ENCODE data around the gene NLGN1. TPM values are rescaled to one million over a fixed set of nuclear protein-coding genes. Genes with fewer than 3 reads are reported as not detected.
A peak's percentile ranks its signal among the peaks of the same experiment; 100 is the strongest.

The NLGN1 gene
- polyA plus RNA-seq, 2 of the 4 experiments (the other 2 are of a cell fraction): not detected

- CTCF ChIA-PET: no interaction called here
- POLR2A ChIA-PET: no interaction called here
- H3K4me2 ChIP-seq: no peak overlapping the region
- no peak overlapping the region for H3K4me3 ChIP-seq
- 23% methylated on average over 5 of the region's 5 CpGs for WGBS (ENCODE audit: missing lambda C conversion rate)
- TF ChIP-seq FOSB (CRISPR knock-in tag; IDR thresholded peaks at IDR 0.05) (no peak), HOXA7 (CRISPR knock-in tag; IDR thresholded peaks at IDR 0.05) (no peak)
- H3K9me3 ChIP-seq: no peaks in the 10 kb centered on the region
- FAIRE-seq: no peak
- no peak for ATAC-seq
- H3K27ac ChIP-seq: no peak overlapping the region
- H3K4me1 ChIP-seq: no peaks in the 10 kb centered on the region
- DNase-seq (ENCODE audit: low read depth in 1 of 2, low spot score in 1 of 2): no peak
These were observed 870.5 kb downstream of the NLGN1 start for GRCh38 chr3:174268061-174268460.

- TF ChIP-seq RCOR1 (IDR thresholded peaks at IDR 0.05; ENCODE audit: low read depth, low read length): no peak
- TF ChIP-seq CEBPB (IDR thresholded peaks at IDR 0.05): no peak
- TF ChIP-seq HEYL (CRISPR knock-in tag; IDR thresholded peaks at IDR 0.05): no peak
- no peak for TF ChIP-seq POLR2A (IDR thresholded peaks at IDR 0.05; ENCODE audit: low read length)
- TF ChIP-seq HDAC2 (IDR thresholded peaks at IDR 0.05): no peak
- TF ChIP-seq ESRRA (IDR thresholded peaks at IDR 0.05; ENCODE audit: borderline replicate concordance, low read length): no peak
- TF ChIP-seq CHD2 (IDR thresholded peaks at IDR 0.05; ENCODE audit: low read length, partially characterized antibody): no peak
- TF ChIP-seq, protein P1, sequence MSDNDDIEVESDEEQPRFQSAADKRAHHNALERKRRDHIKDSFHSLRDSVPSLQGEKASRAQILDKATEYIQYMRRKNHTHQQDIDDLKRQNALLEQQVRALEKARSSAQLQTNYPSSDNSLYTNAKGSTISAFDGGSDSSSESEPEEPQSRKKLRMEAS (IDR thresholded peaks at IDR 0.05): no peak
- no peak for TF ChIP-seq ATOH8 (CRISPR knock-in tag; IDR thresholded peaks at IDR 0.05; ENCODE audit: low read depth)
- 21% methylated on average over 3 of the region's 3 CpGs for WGBS (ENCODE audit: missing lambda C conversion rate)
- FAIRE-seq (no peak), ATAC-seq (no peak), DNase-seq (ENCODE audit: low read depth in 1 of 2, low spot score in 1 of 2) (no peak)
- Histone ChIP-seq H3K4me3 (no peak overlapping the region), H3K27ac (no peak overlapping the region), H3K4me1 (no peaks in the 10 kb centered on the region), H3K9me3 (no peaks in the 10 kb centered on the region), H3K4me2 (no peak overlapping the region)
- POLR2A ChIA-PET: no interaction called here
- CTCF ChIA-PET: no interaction called here
These were observed 871.0 kb downstream of the NLGN1 start for GRCh38 chr3:174268586-174268985.

- TF ChIP-seq E2F6 (IDR thresholded peaks at IDR 0.05; ENCODE audit: borderline replicate concordance, low read depth): no peak
- TF ChIP-seq ATOH8 (CRISPR knock-in tag; IDR thresholded peaks at IDR 0.05; ENCODE audit: low read depth): no peak
- no peak for TF ChIP-seq POLR2A (IDR thresholded peaks at IDR 0.05; ENCODE audit: low read length)
- no peak for TF ChIP-seq JUN (IDR thresholded peaks at IDR 0.05)
- Histone ChIP-seq H3K4me3 (no peak overlapping the region), H3K4me1 (no peaks in the 10 kb centered on the region), H3K9me3 (no peaks in the 10 kb centered on the region), H3K27ac (no peak overlapping the region), H3K4me2 (no peak overlapping the region)
- ChIA-PET POLR2A (no interaction called here), CTCF (interaction anchor here (0.8 kb wide), 1 partner anchor 33 kb away, joined by 3 read pairs; no protein-coding TSS in a partner anchor)
- no peak for ATAC-seq
- FAIRE-seq: no peak
- DNase-seq (ENCODE audit: low read depth in 1 of 2, low spot score in 1 of 2): no peak
- 16% methylated on average over 2 of the region's 2 CpGs for WGBS (ENCODE audit: missing lambda C conversion rate)
These were observed 873.3 kb downstream of the NLGN1 start for GRCh38 chr3:174270841-174271240.

DNA sequence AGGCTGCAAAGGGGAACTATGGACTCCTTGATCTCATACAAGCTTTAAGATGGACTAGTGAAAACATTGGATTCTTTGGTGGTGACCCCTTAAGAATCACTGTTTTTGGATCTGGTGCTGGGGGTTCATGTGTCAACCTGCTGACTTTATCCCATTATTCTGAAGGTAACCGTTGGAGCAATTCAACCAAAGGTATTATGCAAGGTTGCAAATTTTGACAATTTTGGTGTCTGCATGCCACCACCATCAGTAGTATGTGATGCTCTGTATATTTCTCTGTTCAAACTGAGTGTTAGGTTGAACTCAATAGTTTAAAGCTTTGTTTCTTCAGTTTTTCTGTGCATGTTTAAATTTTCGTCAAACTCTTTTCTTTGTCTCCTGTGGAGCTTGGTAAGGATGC is 877.8 kb downstream of the NLGN1 start:
- POLR2A ChIA-PET: no interaction called here
- H3K4me3 ChIP-seq: no peak overlapping the region
- CTCF ChIA-PET: no interaction called here
- WGBS (ENCODE audit: missing lambda C conversion rate): 24% methylated on average over 2 of the region's 2 CpGs
- FAIRE-seq (no peak), DNase-seq (ENCODE audit: low read depth in 1 of 2, low spot score in 1 of 2) (no peak), ATAC-seq (no peak)
- H3K9me3 ChIP-seq: no peaks in the 10 kb centered on the region
- no peaks in the 10 kb centered on the region for H3K4me1 ChIP-seq
- TF ChIP-seq CBX2 (IDR thresholded peaks at IDR 0.05; ENCODE audit: borderline replicate concordance, low read depth) (no peak), NFE2L2 (conservative IDR thresholded peaks at IDR 0.05; ENCODE audit: low read length) (no peak), CBX8 (IDR thresholded peaks at IDR 0.05) (no peak), MAFK (IDR thresholded peaks at IDR 0.05; ENCODE audit: partially characterized antibody) (peak; percentile 65), ZFP36 (IDR thresholded peaks at IDR 0.05; ENCODE audit: borderline replicate concordance, partially characterized antibody) (no peak), ATOH8 (CRISPR knock-in tag; IDR thresholded peaks at IDR 0.05; ENCODE audit: low read depth) (no peak)
- no peak overlapping the region for H3K27ac ChIP-seq
- no peak overlapping the region for H3K4me2 ChIP-seq
